Uterus (tissue), 2 donors: ENCODE results near the gene MAP7D2.

Source experiments
- POLR2A ChIP-seq, 2 donors: fragments of 450-650 bp; IDR thresholded peaks; one replicate each; pipeline ENCODE4 v1.6.1; 2016; ENCODE audit warnings: antibody characterized with exemption in 2 of 2, mild to moderate bottlenecking in 1 of 2, moderate library complexity in 1 of 2
- TF ChIP-seq, protein P1 (sequence below), 4 experiments: fragments of 200-600 bp in 2 of 4; fragments of 450-650 bp in 2 of 4; sonication (generic) in 2 of 4; IDR thresholded peaks; one replicate each; pipeline ENCODE4 v1.5.1; 2016 to 2019; ENCODE audit warnings: antibody characterized with exemption in 4 of 4, mild to moderate bottlenecking in 2 of 4, moderate library complexity in 1 of 4

DNA sequence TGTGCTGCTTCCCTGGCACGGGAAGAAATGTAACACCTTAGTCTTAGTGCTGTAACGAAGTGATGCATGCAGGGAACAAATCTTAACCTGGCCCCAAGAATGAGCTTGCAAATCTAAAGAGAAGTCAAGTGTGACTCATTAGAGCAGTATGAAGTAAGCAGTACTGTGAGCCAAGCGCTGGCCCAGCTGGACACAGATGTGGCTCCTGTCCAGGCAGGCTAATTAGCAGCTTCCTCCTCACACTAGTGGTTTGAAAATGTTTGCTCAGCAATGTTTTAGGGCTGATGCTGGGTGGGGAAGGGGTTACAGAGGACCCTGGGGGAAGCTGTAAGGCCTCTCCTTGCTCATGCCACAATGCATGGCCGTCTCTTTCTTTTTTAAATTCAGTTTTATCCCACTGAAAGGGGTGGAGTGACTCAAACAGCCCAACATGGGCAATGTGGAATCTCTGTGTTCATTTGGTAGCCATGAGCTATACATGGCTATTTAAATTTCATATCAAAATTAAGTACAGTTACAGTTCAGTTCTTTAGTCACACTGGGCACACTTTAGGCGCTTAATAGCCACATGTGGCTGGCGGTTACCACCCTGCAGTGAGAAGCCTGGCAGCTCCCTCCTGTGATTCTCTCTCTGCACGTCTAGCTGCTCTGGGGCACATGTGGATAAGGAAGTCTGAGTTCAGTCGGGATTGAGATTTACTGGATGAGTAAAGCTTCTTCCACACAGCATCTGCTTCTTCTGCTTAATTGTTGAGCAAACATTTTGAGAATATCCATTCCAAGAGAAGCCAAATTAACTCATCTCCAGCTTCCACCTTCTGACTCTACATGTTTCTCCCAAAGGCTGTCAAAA is 48.8 kb downstream of the MAP7D2 start:
- TF ChIP-seq, protein P1, sequence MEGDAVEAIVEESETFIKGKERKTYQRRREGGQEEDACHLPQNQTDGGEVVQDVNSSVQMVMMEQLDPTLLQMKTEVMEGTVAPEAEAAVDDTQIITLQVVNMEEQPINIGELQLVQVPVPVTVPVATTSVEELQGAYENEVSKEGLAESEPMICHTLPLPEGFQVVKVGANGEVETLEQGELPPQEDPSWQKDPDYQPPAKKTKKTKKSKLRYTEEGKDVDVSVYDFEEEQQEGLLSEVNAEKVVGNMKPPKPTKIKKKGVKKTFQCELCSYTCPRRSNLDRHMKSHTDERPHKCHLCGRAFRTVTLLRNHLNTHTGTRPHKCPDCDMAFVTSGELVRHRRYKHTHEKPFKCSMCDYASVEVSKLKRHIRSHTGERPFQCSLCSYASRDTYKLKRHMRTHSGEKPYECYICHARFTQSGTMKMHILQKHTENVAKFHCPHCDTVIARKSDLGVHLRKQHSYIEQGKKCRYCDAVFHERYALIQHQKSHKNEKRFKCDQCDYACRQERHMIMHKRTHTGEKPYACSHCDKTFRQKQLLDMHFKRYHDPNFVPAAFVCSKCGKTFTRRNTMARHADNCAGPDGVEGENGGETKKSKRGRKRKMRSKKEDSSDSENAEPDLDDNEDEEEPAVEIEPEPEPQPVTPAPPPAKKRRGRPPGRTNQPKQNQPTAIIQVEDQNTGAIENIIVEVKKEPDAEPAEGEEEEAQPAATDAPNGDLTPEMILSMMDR (IDR thresholded peaks at IDR 0.05), result no peak
- TF ChIP-seq POLR2A (IDR thresholded peaks at IDR 0.05), result no peak
